ENCODE measurements around the gene SLC2A3. TPM values are rescaled to one million over a fixed set of nuclear protein-coding genes. Genes with fewer than 3 reads are reported as not detected.

SLC2A3 gene
- polyA plus RNA-seq, 1 donor from 2014 or later, result 27.2 TPM

GRCh38 chr12:7872566-7873319, 63.2 kb downstream of the SLC2A3 start, which contains the start of gene SLC2A14:
Gene SLC2A14, minus strand, starts transcription at chr12:7872915. Its CDS starts 3,035 bp downstream, at chr12:7869880.
- H3K27ac ChIP-seq (ENCODE audit: low read length), result no peak within 1 kb of the TSS
- H3K4me3 ChIP-seq (ENCODE audit: low read length), result no peak within 1 kb of the TSS
- TF ChIP-seq MXI1 (conservative IDR thresholded peaks at IDR 0.05; ENCODE audit: poor library complexity, severe bottlenecking), result no peak
- no peak for TF ChIP-seq RAD21 (conservative IDR thresholded peaks at IDR 0.05)
- no peak for TF ChIP-seq CTCF (IDR thresholded peaks at IDR 0.05; ENCODE audit: poor library complexity, severe bottlenecking)
- no peak for TF ChIP-seq REST (IDR thresholded peaks at IDR 0.05; ENCODE audit: borderline replicate concordance)
- TF ChIP-seq SMC3 (conservative IDR thresholded peaks at IDR 0.05; ENCODE audit: poor library complexity), result no peak
- TF ChIP-seq TAF1 (IDR thresholded peaks at IDR 0.05; ENCODE audit: low read depth), result no peak
- no peak for TF ChIP-seq EP300 (conservative IDR thresholded peaks at IDR 0.05; ENCODE audit: poor library complexity, severe bottlenecking)
- no peak for TF ChIP-seq EZH2 (IDR thresholded peaks at IDR 0.05; ENCODE audit: borderline replicate concordance, insufficient read depth, low read length, poor library complexity, severe bottlenecking)
- no peak for TF ChIP-seq POLR2AphosphoS5 (IDR thresholded peaks at IDR 0.05)
- H3F3A ChIP-seq (ENCODE audit: insufficient read depth, low read length, poor library complexity, severe bottlenecking), result no peaks in the 10 kb centered on the region
- H4K20me1 ChIP-seq (ENCODE audit: insufficient read depth), result no peaks in the 10 kb centered on the region
- H3K27me3 ChIP-seq (ENCODE audit: insufficient read depth, low read depth, low read length), result no peaks in the 10 kb centered on the region
- no peak within 1 kb of the TSS for H2AFZ ChIP-seq (ENCODE audit: low read depth, low read length)
- H3K9ac ChIP-seq (ENCODE audit: low read length), result no peak within 1 kb of the TSS
- no peaks in the 10 kb centered on the region for H3K9me2 ChIP-seq (ENCODE audit: insufficient read depth, low read length)
- H3K9me3 ChIP-seq (ENCODE audit: low read length), result no peaks in the 10 kb centered on the region
- H3K79me2 ChIP-seq (replicated peaks; ENCODE audit: insufficient read depth, low read length), result no peaks in the 10 kb centered on the region
- H3K36me3 ChIP-seq (ENCODE audit: insufficient read depth, low read length), result no peaks in the 10 kb centered on the region
- no peak within 1 kb of the TSS for H3K4me2 ChIP-seq (ENCODE audit: low read length)

GRCh38 chr12:7870335-7870734, 65.7 kb downstream of the SLC2A3 start:
- Histone ChIP-seq H3K9me2 (ENCODE audit: insufficient read depth, low read length) (no peaks in the 10 kb centered on the region), H2AFZ (ENCODE audit: low read depth, low read length) (no peak overlapping the region), H3K27me3 (ENCODE audit: insufficient read depth, low read depth, low read length) (no peaks in the 10 kb centered on the region), H3K79me2 (replicated peaks; ENCODE audit: insufficient read depth, low read length) (no peaks in the 10 kb centered on the region), H3K36me3 (ENCODE audit: insufficient read depth, low read length) (no peaks in the 10 kb centered on the region), H3K4me2 (ENCODE audit: low read length) (no peak overlapping the region), H3K27ac (ENCODE audit: low read length) (no peak overlapping the region), H3K9me3 (ENCODE audit: low read length) (no peaks in the 10 kb centered on the region), H3F3A (ENCODE audit: insufficient read depth, low read length, poor library complexity, severe bottlenecking) (no peaks in the 10 kb centered on the region), H3K9ac (ENCODE audit: low read length) (no peak overlapping the region), H4K20me1 (ENCODE audit: insufficient read depth) (no peaks in the 10 kb centered on the region), H3K4me3 (ENCODE audit: low read length) (no peak overlapping the region)
- TF ChIP-seq CTCF (IDR thresholded peaks at IDR 0.05; ENCODE audit: poor library complexity, severe bottlenecking), result no peak
- TF ChIP-seq RAD21 (conservative IDR thresholded peaks at IDR 0.05), result no peak
- no peak for TF ChIP-seq POLR2AphosphoS5 (IDR thresholded peaks at IDR 0.05)
- no peak for TF ChIP-seq SMC3 (conservative IDR thresholded peaks at IDR 0.05; ENCODE audit: poor library complexity)
- no peak for TF ChIP-seq MXI1 (conservative IDR thresholded peaks at IDR 0.05; ENCODE audit: poor library complexity, severe bottlenecking)
- TF ChIP-seq EP300 (conservative IDR thresholded peaks at IDR 0.05; ENCODE audit: poor library complexity, severe bottlenecking), result no peak
- TF ChIP-seq TAF1 (IDR thresholded peaks at IDR 0.05; ENCODE audit: low read depth), result no peak
- TF ChIP-seq EZH2 (IDR thresholded peaks at IDR 0.05; ENCODE audit: borderline replicate concordance, insufficient read depth, low read length, poor library complexity, severe bottlenecking), result no peak
- TF ChIP-seq REST (IDR thresholded peaks at IDR 0.05; ENCODE audit: borderline replicate concordance), result no peak

Data from neural cell (in vitro differentiated cells).